Suppressor macrophage treated with lipopolysaccharide for 4 hours (primary cell): Measurements from ENCODE around the gene PRDM1.

ENCODE experiments used
- DNase-seq: peaks from one replicate; pipeline ENCODE4 v3.0.0-alpha.2; 2020

Gene PRDM1

GRCh38 chr6:106118835-106119431, 32.8 kb downstream of the PRDM1 start:
- DNase-seq = peak; percentile 76

DNA sequence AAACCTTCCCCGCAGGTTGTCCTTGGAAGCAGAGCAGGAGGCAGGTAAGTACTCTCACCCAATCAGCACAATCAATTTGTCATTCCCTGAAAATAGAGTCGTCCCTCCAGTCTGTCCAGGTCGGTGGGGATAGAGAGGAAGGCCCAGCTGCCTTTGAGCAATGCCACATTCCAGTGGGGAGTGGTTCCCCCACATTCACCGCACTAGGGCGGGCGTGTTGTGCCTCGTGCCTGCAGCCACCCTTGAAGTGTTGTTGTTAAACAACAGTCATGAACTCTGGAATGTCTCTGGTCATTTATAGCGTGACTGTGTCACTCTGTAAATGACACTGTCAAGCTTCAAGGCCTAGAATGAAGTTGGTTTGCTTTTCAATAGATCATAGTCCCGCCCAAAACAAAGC, 33.4 kb downstream of the PRDM1 start:
- DNase-seq = no peak

DNA sequence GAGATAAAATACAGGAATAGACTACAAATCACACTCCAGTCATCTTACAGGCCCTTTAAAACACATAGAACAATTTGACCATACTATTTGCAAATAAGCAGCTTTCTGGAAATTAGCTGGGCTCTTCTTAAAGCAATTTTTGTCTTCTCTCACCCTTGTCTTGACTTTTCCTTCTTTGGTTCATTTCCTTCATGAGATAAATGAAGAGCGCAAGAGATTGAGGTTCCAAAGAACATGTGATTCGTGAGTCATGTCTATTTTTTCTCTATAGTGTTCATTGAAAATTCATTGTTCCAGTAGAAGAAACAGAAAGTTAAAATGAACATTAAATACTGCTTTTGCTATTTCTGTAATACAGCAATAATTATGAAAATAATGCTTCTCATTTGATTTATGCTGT, 33.9 kb downstream of the PRDM1 start:
- peak; percentile 75 for DNase-seq

- peak; percentile 51 for DNase-seq
Measured at GRCh38 chr6:106120406-106120805, 34.3 kb downstream of the PRDM1 start.

GRCh38 chr6:106122306-106122918, 36.3 kb downstream of the PRDM1 start:
- no peak for DNase-seq

- peak; percentile 54 for DNase-seq
Measured at GRCh38 chr6:106122938-106123656, 37.0 kb downstream of the PRDM1 start.

DNA sequence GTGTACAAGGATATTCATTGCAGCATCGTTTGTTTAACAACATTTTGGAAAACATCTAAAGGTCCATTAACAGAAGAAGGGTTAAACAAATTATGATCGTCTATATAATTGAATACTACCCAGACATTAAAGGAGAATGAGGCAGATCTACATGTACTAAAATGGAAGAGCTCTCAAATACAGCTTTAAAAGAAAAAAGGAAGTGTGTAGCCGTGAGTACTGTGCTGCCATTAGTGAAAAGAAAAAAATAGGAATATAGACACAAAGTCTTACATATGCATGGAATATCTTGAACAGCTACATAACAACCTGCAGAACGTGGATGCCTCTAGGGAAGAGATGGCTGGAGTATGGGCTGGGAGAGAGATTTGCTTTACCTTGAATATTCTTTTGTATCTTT, 37.9 kb downstream of the PRDM1 start:
- DNase-seq = no peak

GRCh38 chr6:106124437-106125430, 38.6 kb downstream of the PRDM1 start:
- DNase-seq = no peak

DNA sequence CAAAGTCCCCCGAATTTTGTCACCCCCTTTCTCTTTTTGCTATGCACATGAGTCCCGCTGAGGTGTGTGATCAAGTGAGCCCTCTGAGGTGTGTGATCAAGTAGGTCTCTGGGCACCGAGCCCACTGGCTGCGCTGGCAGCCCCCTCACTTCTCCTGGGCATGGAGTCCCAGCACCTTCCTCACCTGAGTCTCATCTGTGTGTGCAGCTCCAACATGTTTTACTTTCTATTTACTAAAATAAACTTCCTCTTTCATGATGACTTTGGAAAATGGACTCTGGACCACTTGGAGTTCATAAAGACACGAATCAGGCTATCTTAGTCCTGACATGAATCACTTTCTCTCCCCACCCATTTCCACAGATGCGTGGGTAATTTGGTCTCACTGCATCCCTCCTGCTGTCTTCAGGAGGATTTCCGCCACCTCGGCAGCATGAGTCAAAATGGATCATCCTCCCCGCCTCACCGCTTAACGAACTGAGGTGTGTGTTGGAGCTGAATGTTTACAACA, 39.8 kb downstream of the PRDM1 start:
- peak; percentile 76 for DNase-seq

GRCh38 chr6:106126482-106126881, 40.3 kb downstream of the PRDM1 start:
- DNase-seq = no peak

GRCh38 chr6:106128981-106129781, 43.0 kb downstream of the PRDM1 start:
- peak; percentile 52 for DNase-seq

GRCh38 chr6:106132153-106132698, 46.1 kb downstream of the PRDM1 start:
- no peak for DNase-seq

DNA sequence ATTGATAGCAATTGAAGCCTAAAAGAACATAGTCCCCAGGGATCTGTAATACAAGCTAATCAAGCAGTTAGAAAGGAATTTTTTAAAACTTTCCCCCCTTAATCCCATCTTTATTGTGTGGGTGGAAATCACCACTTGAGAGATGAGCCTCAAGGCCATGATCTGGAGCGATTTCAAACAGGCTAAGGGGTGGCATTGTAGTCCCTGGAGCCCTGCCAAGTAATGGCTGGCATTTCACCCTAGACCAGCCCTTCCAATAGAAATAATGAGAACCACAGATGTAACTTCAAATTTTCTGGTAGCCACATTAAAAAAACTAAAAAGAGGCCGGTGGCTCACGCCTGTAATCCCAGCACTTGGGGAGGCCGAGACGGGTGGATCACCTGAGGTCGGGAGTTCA, 46.9 kb downstream of the PRDM1 start:
- no peak for DNase-seq

GRCh38 chr6:106134087-106134770, 48.1 kb downstream of the PRDM1 start:
- no peak for DNase-seq

DNA sequence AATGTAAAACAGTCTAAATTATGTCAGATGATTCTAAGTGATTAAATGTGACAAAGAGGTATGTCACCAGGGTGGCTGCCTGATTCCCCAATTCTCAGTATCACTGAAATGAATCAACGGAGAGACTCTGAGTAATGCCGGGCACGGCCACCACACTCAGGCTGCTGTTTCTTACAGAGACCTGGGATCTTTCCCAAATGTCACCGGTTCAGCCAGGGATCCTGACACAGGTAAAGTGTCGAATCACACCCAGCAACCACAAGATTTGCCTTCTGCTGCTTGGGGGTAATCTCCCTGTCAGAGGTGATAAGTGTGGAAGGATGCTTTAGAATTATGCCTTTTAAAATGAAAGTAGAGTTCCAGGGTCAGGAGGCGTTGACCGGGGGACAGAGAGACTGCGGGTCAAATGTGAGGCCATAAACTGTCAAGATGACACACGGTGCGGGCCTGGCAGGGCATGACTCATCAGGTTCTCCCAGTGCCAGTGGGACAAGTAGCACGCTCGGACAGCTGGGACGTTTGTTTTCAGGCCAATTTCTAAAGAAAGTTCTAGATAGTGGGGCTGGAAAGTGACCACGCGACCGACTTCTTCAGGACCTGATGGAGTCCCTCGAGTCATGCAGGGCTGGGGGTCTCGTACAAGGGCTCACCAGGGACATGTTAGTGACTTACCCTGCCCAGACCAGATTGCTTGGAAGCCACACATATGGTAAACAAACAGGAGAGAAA, 48.9 kb downstream of the PRDM1 start:
- DNase-seq = peak; percentile 72

DNA sequence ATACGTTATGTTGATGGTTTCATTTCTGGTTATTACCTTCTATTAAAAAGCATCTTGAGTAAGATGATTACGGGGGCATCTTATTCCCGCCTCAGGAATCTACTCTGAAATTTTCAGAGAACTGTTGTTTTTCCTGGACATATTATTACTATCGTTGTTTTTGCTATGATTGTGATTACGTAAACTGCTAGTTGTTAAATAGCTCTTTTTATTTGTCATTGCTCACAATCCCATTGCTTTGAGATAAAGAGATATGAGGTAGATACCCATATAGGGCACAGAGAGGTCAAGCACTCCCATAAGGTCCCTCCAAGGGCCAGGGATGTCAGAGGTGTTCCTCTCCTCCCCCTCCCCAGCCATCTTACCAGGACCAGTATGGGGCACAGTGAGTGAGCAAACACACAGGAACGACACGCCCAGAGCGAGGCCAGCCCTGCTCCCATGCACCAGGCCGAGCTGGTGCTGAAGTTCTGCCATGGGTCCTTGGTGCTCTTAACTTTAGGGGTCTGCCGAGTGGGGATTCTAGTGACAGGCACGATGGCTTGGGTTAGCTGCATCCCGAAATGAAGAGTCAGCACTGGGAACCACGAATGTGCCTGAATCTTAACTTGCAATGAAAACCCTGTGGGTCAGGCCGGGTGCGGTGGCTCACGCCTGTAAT, 49.9 kb downstream of the PRDM1 start:
- no peak for DNase-seq

- DNase-seq = no peak
Measured at GRCh38 chr6:106136845-106137244, 50.7 kb downstream of the PRDM1 start.

DNA sequence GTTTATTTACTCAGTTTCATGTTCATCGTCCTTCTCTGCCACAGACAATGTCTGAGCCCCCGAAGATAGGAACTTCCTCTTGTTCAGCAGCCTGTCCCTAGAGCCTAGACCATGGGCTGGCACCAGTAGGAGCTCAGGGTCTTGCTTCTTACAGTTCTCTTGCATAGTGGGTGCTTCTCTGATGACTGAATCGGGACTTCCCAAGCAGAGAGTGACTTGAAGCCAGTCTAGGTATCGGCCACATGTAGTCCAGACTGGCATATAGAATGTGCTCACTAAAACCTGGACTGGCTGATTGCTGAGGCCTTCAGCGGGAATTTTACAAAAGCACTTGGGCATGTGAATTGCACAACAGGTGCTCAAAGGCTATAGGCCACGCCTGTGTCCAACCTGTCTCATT, 52.0 kb downstream of the PRDM1 start:
- DNase-seq = no peak

GRCh38 chr6:106141441-106142237, 55.5 kb downstream of the PRDM1 start:
- DNase-seq = no peak
